ENCODE results near the gene MYO5C. TPM values are rescaled to one million over a fixed set of nuclear protein-coding genes. Genes with fewer than 3 reads are reported as not detected.

The MYO5C gene
- total and polyA plus RNA-seq, 2 of the 13 experiments (the other 11 are each of a cell fraction or from before 2014, with no cell fraction given) = 15.7 to 23.7 TPM

- TF ChIP-seq KIAA2018 (CRISPR knock-in tag; IDR thresholded peaks at IDR 0.05; ENCODE audit: borderline replicate concordance) (no peak), HNRNPL (IDR thresholded peaks at IDR 0.05; ENCODE audit: low read depth, low read length) (peak; percentile 60), SP1 (IDR thresholded peaks at IDR 0.05) (no peak), SP1 (CRISPR knock-in tag; IDR thresholded peaks at IDR 0.05) (no peak), DMTF1 (CRISPR knock-in tag; IDR thresholded peaks at IDR 0.05) (no peak), ZBTB3 (CRISPR knock-in tag; IDR thresholded peaks at IDR 0.05; ENCODE audit: borderline replicate concordance, low read depth) (no peak), PAF1 (CRISPR knock-in tag; IDR thresholded peaks at IDR 0.05) (no peak), ZNF687 (CRISPR knock-in tag; IDR thresholded peaks at IDR 0.05) (peak; percentile 78), MIER2 (CRISPR knock-in tag; IDR thresholded peaks at IDR 0.05) (no peak), CHD2 (IDR thresholded peaks at IDR 0.05; ENCODE audit: low read depth, low read length) (no peak), GATAD2A (CRISPR knock-in tag; IDR thresholded peaks at IDR 0.05) (peak; percentile 31; the same call in 1 of the 2 replicates), HDAC2 (CRISPR knock-in tag; IDR thresholded peaks at IDR 0.05) (0 out of 2 replicates have a peak, but pooled peaks have one; percentile 20), ZNF800 (CRISPR knock-in tag; IDR thresholded peaks at IDR 0.05) (no peak), ZNF263 (CRISPR knock-in tag; IDR thresholded peaks at IDR 0.05) (no peak)
Observed at GRCh38 chr15:52294881-52295420, 653 bp downstream of the MYO5C start (continued).
